Esophagus muscularis mucosa (tissue), 4 donors: Measurements from ENCODE around the gene ZBTB12. TPM values are rescaled to one million over a fixed set of nuclear protein-coding genes. Genes with fewer than 3 reads are reported as not detected.

Source experiments
- DNase-seq: peaks from one replicate; pipeline ENCODE4 v3.0.0-alpha.2; 2017; ENCODE audit errors: extremely low spot score
- H3K27ac ChIP-seq, 4 donors: fragments of 200-600 bp; sonication (generic); replicated peaks in 1 of 4; 1 replicate in 3 of 4; 2 replicates in 1 of 4; pipeline ENCODE4 v1.5.1; 2016 to 2019; ENCODE audit warnings: mild to moderate bottlenecking in 1 of 4
- H3K27me3 ChIP-seq, 4 donors: fragments of 200-600 bp; sonication (generic); one replicate each; pipeline versions ENCODE4 v1.5.1 to v1.6.0; 2016 to 2019
- H3K36me3 ChIP-seq, 4 donors: fragments of 200-600 bp; sonication (generic); one replicate each; pipeline ENCODE4 v1.5.1; 2016 to 2019
- H3K4me1 ChIP-seq, 4 donors: fragments of 200-600 bp; sonication (generic); one replicate each; pipeline ENCODE4 v1.5.1; 2016 to 2019
- H3K4me3 ChIP-seq, 4 donors: fragments of 200-600 bp; sonication (generic); 1 replicate in 2 of 4; 2 replicates in 2 of 4; pipeline ENCODE4 v1.5.1; 2016 to 2019; ENCODE audit warnings: mild to moderate bottlenecking in 4 of 4, moderate library complexity in 1 of 4
- H3K9me3 ChIP-seq, 4 donors: fragments of 200-600 bp; sonication (generic); 1 replicate in 3 of 4; 2 replicates in 1 of 4; pipeline ENCODE4 v1.5.1; 2016 to 2019
- CTCF ChIP-seq, 3 experiments: fragments of 200-600 bp in 2 of 3; fragments of 450-650 bp in 1 of 3; sonication (generic) in 2 of 3; IDR thresholded peaks; one replicate each; pipeline ENCODE4 v1.5.1; 2017 to 2019; ENCODE audit warnings: antibody characterized with exemption in 3 of 3, mild to moderate bottlenecking in 2 of 3, moderate library complexity in 1 of 3
- EP300 ChIP-seq: sonication (generic); formaldehyde crosslinking; IDR thresholded peaks from one replicate; pipeline ENCODE4 v1.6.1; 2017; ENCODE audit warnings: antibody characterized with exemption
- POLR2A ChIP-seq: fragments of 450-650 bp; IDR thresholded peaks from one replicate; pipeline ENCODE4 v1.6.1; 2017; ENCODE audit warnings: antibody characterized with exemption, moderate library complexity, mild to moderate bottlenecking, low read depth
- POLR2AphosphoS5 ChIP-seq, 2 donors: sonication (generic); formaldehyde crosslinking; IDR thresholded peaks; one replicate each; pipeline ENCODE4 v1.6.1; 2017; ENCODE audit warnings: antibody characterized with exemption in 2 of 2
- WGBS: methylation state at CpG from one replicate; pipeline ENCODE4 v1.1.5; 2018; 5-methylcytosine and 5-hydroxymethylcytosine counted together
- intact Hi-C: fragments of 100-400 bp; cut with DNase I; formaldehyde crosslinking; loops from one replicate; pipeline ENCODE4 v1.15.1; 2023
- total RNA-seq, 4 donors: library from RNA; depleted of rRNA; stranded (reverse); fragments of >200 nt; gene quantifications; one replicate each; pipeline versions ENCODE4 v1.1.0 to v1.2.1, GENCODE V29; 2016

Gene ZBTB12
- total RNA-seq, 4 donors from 2014 or later, result 0.66 to 2.5 (median 1.6) TPM

- intact Hi-C loops, result no loop called here
- H3K27me3 ChIP-seq, result no peaks in the 10 kb centered on the region
- no peak overlapping the region for H3K4me3 ChIP-seq
- WGBS, result 88% methylated on average over 12 of the region's 12 CpGs
- H3K36me3 ChIP-seq, result peaks cover 74 to 94% (median 93%) of the 10 kb centered on the region in 4 donors
- H3K27ac ChIP-seq, result no peak overlapping the region
- H3K4me1 ChIP-seq, result no peaks in the 10 kb centered on the region
- H3K9me3 ChIP-seq, result no peaks in the 10 kb centered on the region
- TF ChIP-seq CTCF (IDR thresholded peaks at IDR 0.05), result no peak
- no peak for TF ChIP-seq EP300
- TF ChIP-seq POLR2AphosphoS5 (IDR thresholded peaks at IDR 0.05), result no peak
- TF ChIP-seq POLR2A, result no peak
- DNase-seq, result no peak
These were observed 18.2 kb downstream of the ZBTB12 start for GRCh38 chr6:31883676-31884075.

- WGBS, result 85% methylated on average over 4 of the region's 6 CpGs
- H3K4me3 ChIP-seq, result no peak overlapping the region
- H3K9me3 ChIP-seq, result no peaks in the 10 kb centered on the region
- TF ChIP-seq CTCF (IDR thresholded peaks at IDR 0.05) (no peak), POLR2A (no peak), EP300 (no peak), POLR2AphosphoS5 (IDR thresholded peaks at IDR 0.05) (no peak)
- H3K27me3 ChIP-seq, result no peaks in the 10 kb centered on the region
- H3K4me1 ChIP-seq, result no peaks in the 10 kb centered on the region
- peaks cover 60 to 81% (median 79%) of the 10 kb centered on the region in 4 donors for H3K36me3 ChIP-seq
- no peak overlapping the region for H3K27ac ChIP-seq
- intact Hi-C loops, result no loop called here
- DNase-seq, result no peak
These were observed 19.5 kb downstream of the ZBTB12 start for GRCh38 chr6:31882344-31882743.

- TF ChIP-seq CTCF (IDR thresholded peaks at IDR 0.05), result no peak
- no peak for TF ChIP-seq POLR2A
- TF ChIP-seq POLR2AphosphoS5 (IDR thresholded peaks at IDR 0.05), result no peak
- TF ChIP-seq EP300, result no peak
- DNase-seq, result no peak
- Histone ChIP-seq H3K27me3 (no peaks in the 10 kb centered on the region), H3K9me3 (no peaks in the 10 kb centered on the region), H3K4me1 (no peaks in the 10 kb centered on the region), H3K36me3 (peaks cover 50 to 70% (median 69%) of the 10 kb centered on the region in 4 donors), H3K27ac (no peak overlapping the region), H3K4me3 (no peak overlapping the region)
- WGBS, result 82% methylated on average over 9 of the region's 9 CpGs
- intact Hi-C loops, result no loop called here
These were observed 20.6 kb downstream of the ZBTB12 start for GRCh38 chr6:31881136-31881859.

DNA sequence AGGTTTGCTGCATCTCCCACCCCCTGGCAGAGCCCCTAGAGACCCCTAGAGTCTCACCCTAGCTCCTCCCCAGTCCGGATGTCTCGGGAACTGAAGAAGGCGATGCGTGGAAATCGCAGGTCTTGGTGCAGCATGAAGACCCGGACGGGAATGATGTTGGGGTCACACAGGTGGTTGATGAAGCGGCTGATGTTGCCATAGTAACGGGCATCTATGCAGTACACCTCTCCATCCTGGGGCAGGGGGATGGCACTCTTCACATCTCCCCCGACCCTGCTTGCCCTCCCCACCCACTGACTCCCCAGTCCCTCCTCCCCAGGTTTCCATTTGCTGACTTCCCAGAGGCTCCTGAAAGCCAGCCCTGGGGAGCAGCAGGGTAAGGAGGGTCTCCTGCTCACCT is 21.3 kb downstream of the ZBTB12 start:
- H3K4me3 ChIP-seq, result no peak overlapping the region
- H3K27ac ChIP-seq, result no peak overlapping the region
- no peaks in the 10 kb centered on the region for H3K27me3 ChIP-seq
- H3K9me3 ChIP-seq, result no peaks in the 10 kb centered on the region
- H3K36me3 ChIP-seq, result peaks cover 48 to 63% (median 62%) of the 10 kb centered on the region in 4 donors
- WGBS, result 98% methylated on average over 9 of the region's 10 CpGs
- TF ChIP-seq EP300, result no peak
- no peak for TF ChIP-seq CTCF (IDR thresholded peaks at IDR 0.05)
- TF ChIP-seq POLR2AphosphoS5 (IDR thresholded peaks at IDR 0.05), result no peak
- TF ChIP-seq POLR2A, result no peak
- DNase-seq, result no peak
- intact Hi-C loops, result no loop called here
- no peaks in the 10 kb centered on the region for H3K4me1 ChIP-seq
